ENCODE measurements around the gene GTF2A1.

DNA sequence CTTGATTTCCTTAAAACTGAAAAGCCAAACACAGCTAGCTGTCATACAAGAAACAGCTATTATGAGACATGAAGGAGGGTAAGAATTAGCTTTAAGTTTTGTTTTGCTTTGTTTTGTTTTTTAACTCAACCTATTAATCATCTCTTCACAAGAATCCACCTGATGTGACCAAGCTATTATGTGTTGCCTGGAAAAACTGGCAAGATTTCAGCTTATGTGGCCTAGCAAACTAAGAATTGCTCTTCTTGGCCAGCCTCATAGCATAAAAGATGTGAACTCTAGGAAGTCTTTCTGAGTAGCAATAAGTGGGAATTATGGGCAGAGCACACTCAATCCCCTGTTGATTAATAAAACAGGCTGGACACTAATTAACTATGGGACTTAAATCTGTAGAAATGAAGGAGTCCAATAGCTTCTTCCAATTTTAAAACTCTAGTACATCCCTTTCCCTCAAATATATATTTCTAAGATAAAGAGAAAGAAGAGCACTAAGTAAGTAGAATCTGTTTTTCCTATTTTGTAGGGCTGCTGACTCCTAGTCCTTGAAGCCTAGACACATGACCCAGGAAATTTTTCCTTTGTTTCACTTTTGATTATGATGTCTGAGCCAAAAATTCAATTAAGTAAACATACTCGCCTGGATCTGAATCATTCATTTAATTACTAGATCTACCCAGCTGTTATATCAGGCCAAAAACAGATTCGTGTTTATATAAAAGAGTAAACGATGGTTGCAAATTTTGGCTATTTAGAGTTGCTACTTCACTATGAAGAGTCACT lies 75.7 kb downstream of the GTF2A1 start:
- no peak for TF ChIP-seq GABPA (IDR thresholded peaks at IDR 0.05; ENCODE audit: low read depth)
- TF ChIP-seq, protein P1, sequence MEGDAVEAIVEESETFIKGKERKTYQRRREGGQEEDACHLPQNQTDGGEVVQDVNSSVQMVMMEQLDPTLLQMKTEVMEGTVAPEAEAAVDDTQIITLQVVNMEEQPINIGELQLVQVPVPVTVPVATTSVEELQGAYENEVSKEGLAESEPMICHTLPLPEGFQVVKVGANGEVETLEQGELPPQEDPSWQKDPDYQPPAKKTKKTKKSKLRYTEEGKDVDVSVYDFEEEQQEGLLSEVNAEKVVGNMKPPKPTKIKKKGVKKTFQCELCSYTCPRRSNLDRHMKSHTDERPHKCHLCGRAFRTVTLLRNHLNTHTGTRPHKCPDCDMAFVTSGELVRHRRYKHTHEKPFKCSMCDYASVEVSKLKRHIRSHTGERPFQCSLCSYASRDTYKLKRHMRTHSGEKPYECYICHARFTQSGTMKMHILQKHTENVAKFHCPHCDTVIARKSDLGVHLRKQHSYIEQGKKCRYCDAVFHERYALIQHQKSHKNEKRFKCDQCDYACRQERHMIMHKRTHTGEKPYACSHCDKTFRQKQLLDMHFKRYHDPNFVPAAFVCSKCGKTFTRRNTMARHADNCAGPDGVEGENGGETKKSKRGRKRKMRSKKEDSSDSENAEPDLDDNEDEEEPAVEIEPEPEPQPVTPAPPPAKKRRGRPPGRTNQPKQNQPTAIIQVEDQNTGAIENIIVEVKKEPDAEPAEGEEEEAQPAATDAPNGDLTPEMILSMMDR (IDR thresholded peaks at IDR 0.05) = no peak

All from SK-N-SH (cell line).